H1 (cell line): ENCODE data around the gene TMEM45A. TPM values are rescaled to one million over a fixed set of nuclear protein-coding genes. Genes with fewer than 3 reads are reported as not detected.

Source experiments
- CBX5 ChIP-seq: fragments of 300-800, 300-1000 bp; sonication (generic); IDR thresholded peaks from 2 replicates; pipeline ENCODE4 v1.7.1; 2016; ENCODE audit warnings: antibody characterized with exemption, low read length, low read depth
- CHD7 ChIP-seq: fragments of 300-600 bp; sonication (generic); IDR thresholded peaks from 2 replicates; pipeline ENCODE4 v1.7.1; 2012; ENCODE audit warnings: low read length, moderate library complexity, mild to moderate bottlenecking, inconsistent platforms; ENCODE audit not compliant: insufficient replicate concordance
- HDAC6 ChIP-seq: IDR thresholded peaks from one replicate; pipeline ENCODE4 v1.7.1; 2012; ENCODE audit warnings: low read depth, mild to moderate bottlenecking, inconsistent platforms, low read length, moderate library complexity
- KDM4A ChIP-seq: IDR thresholded peaks from one replicate; pipeline ENCODE4 v1.7.1; 2012; ENCODE audit warnings: low read depth, mild to moderate bottlenecking, moderate library complexity, low read length, inconsistent platforms; ENCODE audit not compliant: severe bottlenecking
- KDM5A ChIP-seq: fragments of 200-600 bp; IDR thresholded peaks from 2 replicates; pipeline ENCODE4 v1.7.1; 2012; ENCODE audit warnings: mild to moderate bottlenecking, low read length, inconsistent platforms, mixed read lengths
- TAF7 ChIP-seq: optimal IDR thresholded peaks from 2 replicates; pipeline ENCODE3; 2011; ENCODE audit warnings: low read depth, mild to moderate bottlenecking, inconsistent platforms, low read length, moderate library complexity, borderline replicate concordance
- polyA plus RNA-seq, 7 experiments: library from polyadenylated mRNA; depleted of rRNA in 3 of 7; stranded (reverse) in 5 of 7; unstranded in 2 of 7; fragments of >200 nt in 5 of 7; fragments of 200-250 nt in 2 of 7; gene quantifications; 1 replicate in 5 of 7; 2 replicates in 1 of 7; 4 replicates in 1 of 7; pipeline versions ENCODE4 v1.2.1 to v1.2.3, GENCODE V29; 2011 to 2013; ENCODE audit warnings: missing spikeins in 2 of 7, mixed read lengths in 2 of 7
- total RNA-seq: library from RNA; stranded (reverse); fragmentation: NEBNext Ultra II Directional; extraction: Animal tissue kit (Norgen Biotek cat#: 25700); gene quantifications from 2 replicates; pipeline ENCODE4 v1.2.1, GENCODE V29; 2021
- TF ChIP-seq, protein P1 (sequence below): IDR thresholded peaks from 2 replicates; pipeline ENCODE4 v1.6.1; 2012; ENCODE audit warnings: low read length, inconsistent platforms

TMEM45A gene
- total and polyA plus RNA-seq, 2 of the 8 experiments (the other 6 are each of a cell fraction or from before 2014, with no cell fraction given): 12.9 to 14.2 TPM

DNA sequence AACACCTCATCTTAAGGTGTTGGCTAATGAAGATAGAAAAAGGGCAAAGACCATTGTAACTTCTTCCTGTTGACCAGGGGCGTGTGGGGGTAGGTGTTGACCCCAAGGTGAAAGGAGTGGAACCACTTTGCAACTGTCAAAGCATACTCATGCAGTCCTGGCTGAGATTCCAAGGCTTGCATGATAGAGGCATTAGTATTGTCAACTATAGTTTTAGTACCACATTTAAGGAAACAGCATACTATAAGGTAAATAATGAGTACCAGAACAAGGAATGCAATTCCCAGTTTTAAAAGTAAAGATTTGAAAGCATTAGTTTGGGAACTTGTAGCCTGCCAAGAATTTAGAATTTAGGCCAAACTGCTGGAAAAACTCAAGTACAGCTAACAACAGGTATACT is 89.2 kb downstream of the TMEM45A start (continued):
- TF ChIP-seq CHD7 (no peak), KDM4A (no peak), CBX5 (no peak), KDM5A (no peak), TAF7 (no peak), HDAC6 (no peak)
- TF ChIP-seq, protein P1, sequence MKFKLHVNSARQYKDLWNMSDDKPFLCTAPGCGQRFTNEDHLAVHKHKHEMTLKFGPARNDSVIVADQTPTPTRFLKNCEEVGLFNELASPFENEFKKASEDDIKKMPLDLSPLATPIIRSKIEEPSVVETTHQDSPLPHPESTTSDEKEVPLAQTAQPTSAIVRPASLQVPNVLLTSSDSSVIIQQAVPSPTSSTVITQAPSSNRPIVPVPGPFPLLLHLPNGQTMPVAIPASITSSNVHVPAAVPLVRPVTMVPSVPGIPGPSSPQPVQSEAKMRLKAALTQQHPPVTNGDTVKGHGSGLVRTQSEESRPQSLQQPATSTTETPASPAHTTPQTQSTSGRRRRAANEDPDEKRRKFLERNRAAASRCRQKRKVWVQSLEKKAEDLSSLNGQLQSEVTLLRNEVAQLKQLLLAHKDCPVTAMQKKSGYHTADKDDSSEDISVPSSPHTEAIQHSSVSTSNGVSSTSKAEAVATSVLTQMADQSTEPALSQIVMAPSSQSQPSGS: no peak
